Adrenal gland (tissue), 12 donors: ENCODE results near the gene PI4KB. TPM values are rescaled to one million over a fixed set of nuclear protein-coding genes. Genes with fewer than 3 reads are reported as not detected.
A peak's percentile ranks its signal among the peaks of the same experiment; 100 is the strongest.

Experiments used
- DNase-seq, 7 donors: peaks; one replicate each; pipeline ENCODE4 v3.0.0-alpha.2; 2019 to 2020
- H3K27ac ChIP-seq, 5 donors: fragments of 200-600 bp; sonication (generic) in 4 of 5; 1 replicate in 3 of 5; 2 replicates in 2 of 5; pipeline versions ENCODE4 v1.5.1 to v1.8.0; 2016 to 2020; ENCODE audit warnings: mild to moderate bottlenecking in 1 of 5
- H3K27me3 ChIP-seq: fragments of 200-600 bp; 2 replicates; pipeline ENCODE4 v1.8.0; 2021
- H3K36me3 ChIP-seq, 2 donors: fragments of 200-600 bp; replicated peaks in 1 of 2; 1 replicate in 1 of 2; 2 replicates in 1 of 2; pipeline versions ENCODE4 v1.5.1 to v1.8.0; 2018 to 2022
- H3K4me1 ChIP-seq, 2 donors: fragments of 200-600 bp; replicated peaks in 1 of 2; 1 replicate in 1 of 2; 2 replicates in 1 of 2; pipeline versions ENCODE4 v1.5.1 to v1.8.0; 2018 to 2021
- H3K4me3 ChIP-seq, 4 donors: fragments of 200-600 bp; sonication (generic) in 3 of 4; one replicate each; pipeline ENCODE4 v1.5.1; 2016 to 2018
- H3K9me3 ChIP-seq, 3 donors: fragments of 200-600 bp; sonication (generic) in 1 of 3; replicated peaks in 1 of 3; 1 replicate in 2 of 3; 2 replicates in 1 of 3; pipeline versions ENCODE4 v1.5.1 to v1.8.0; 2016 to 2021
- POLR2A ChIP-seq, 2 donors: fragments of 450-650 bp; IDR thresholded peaks; one replicate each; pipeline ENCODE4 v1.6.1; 2017; ENCODE audit warnings: antibody characterized with exemption in 2 of 2, mild to moderate bottlenecking in 2 of 2, moderate library complexity in 1 of 2
- WGBS, 4 donors: extraction: QIAGEN DNeasy Blood & Tissue Kit in 2 of 4; methylation state at CpG; one replicate each; pipeline versions ENCODE4 v1.1.5 to v1.1.7; 2013 to 2017; 5-methylcytosine and 5-hydroxymethylcytosine counted together
- intact Hi-C, 2 donors: fragments of 100-400 bp; cut with DNase I; formaldehyde crosslinking; loops; one replicate each; pipeline versions ENCODE4 v1.14.1 to v1.15.0; 2022 to 2023
- polyA plus RNA-seq, 3 donors: library from polyadenylated mRNA; stranded (reverse); fragments of 200-250 nt in 2 of 3; fragments of 350-450 nt in 1 of 3; fragmentation: Illumina TruSeq in 1 of 3; extraction: RNeasy Lipid Tissue Mini Kit (QIAGEN cat#74804) in 1 of 3; gene quantifications; one replicate each; pipeline ENCODE4 v1.2.3, GENCODE V29; 2013 to 2014
- total RNA-seq, 9 donors: library from RNA; depleted of rRNA in 4 of 9; stranded (reverse); fragments of >200 nt in 4 of 9; fragments of 120-200 nt in 1 of 9; fragmentation: NEBNext Ultra II Directional in 1 of 9; extraction: Animal tissue kit (Norgen Biotek cat#: 25700) in 1 of 9; gene quantifications; one replicate each; pipeline versions ENCODE4 v1.1.0 to v1.2.4, GENCODE V29; 2013 to 2023
- TF ChIP-seq, protein P1 (sequence below), 6 experiments: fragments of 450-650 bp in 4 of 6; fragments of 200-600 bp in 2 of 6; sonication (generic) in 1 of 6; IDR thresholded peaks; 1 replicate in 5 of 6; 2 replicates in 1 of 6; pipeline versions ENCODE4 v1.5.1 to v1.8.0; 2016 to 2021; ENCODE audit warnings: antibody characterized with exemption in 6 of 6, mild to moderate bottlenecking in 2 of 6, moderate library complexity in 1 of 6
- donor health status: healthy with polysubstance abuse.
- donor health status: Bipolar disorder and iron deficiency.
- donor health status: DM: yes; HTN: yes; CAD: no.
- donor health status: DM: no; HTN: no; CAD: no.
- donor health status: DM: no; HTN: no; CAD: no.
- donor health status: DM: yes; HTN: yes; CAD: no.

The PI4KB gene
- total and polyA plus RNA-seq, 12 donors, result 30.8 to 83.5 (median 63.2) TPM

DNA sequence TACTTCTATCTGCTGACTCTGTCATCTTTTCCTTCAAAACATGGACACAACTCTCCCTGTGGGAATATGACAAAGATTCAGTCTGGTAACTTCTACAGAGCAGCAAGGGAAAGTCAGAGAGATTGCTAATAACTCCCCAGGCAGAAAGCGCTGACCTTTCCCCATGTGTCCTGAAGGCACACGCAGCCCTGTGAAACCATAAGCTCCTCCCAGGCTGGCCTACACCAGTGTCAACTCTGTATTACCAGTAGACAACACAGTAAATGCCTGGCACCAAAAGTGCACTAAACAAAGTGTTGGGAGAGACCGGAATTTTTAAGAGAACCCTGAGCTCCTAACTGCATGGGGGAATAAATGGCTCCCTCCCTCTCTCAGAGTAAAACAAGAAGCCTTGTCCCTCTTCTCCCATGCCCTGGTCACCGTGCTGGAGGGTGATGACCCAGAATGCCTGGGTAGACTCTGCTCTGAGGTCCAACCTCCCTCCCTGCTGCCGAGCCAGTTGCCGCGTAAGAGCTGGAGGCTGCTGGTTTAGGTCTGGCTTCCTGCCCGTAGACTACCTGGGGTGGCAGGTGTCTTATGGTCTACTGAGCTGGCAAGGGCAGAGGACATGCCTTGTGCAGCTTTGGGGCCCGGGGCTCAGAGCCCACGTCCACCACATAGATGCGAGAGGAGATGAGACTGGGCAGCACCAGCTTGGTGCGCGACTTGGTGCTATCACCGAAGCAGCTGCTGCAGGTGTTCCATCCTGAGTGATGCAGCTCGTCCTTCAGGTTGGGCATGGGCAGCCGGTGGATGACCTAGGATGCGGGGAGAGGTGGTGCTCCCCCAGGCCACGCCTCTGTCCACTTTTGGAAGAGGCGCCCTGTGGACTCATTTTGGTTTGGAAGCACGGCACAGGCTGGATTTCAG, 41.4 kb upstream of the PI4KB start:
- Histone ChIP-seq H3K4me3 (no peak overlapping the region), H3K27me3 (no peaks in the 10 kb centered on the region), H3K9me3 (no peaks in the 10 kb centered on the region), H3K4me1 (peaks cover 23 to 32% of the 10 kb centered on the region in 2 donors), H3K27ac (peak overlapping the region in 4 of 5 donors; percentile 60 to 85 (median 70)), H3K36me3 (no peaks in the 10 kb centered on the region)
- 30 to 94% (median 88%) methylated on average over 2 to 20 of the region's 20 CpGs for WGBS, 4 donors
- peak in 3 of 7 donors; percentile 42 to 58 (median 50) for DNase-seq
- intact Hi-C loops, result no loop called here
- TF ChIP-seq POLR2A (IDR thresholded peaks at IDR 0.05), result no peak
- TF ChIP-seq, protein P1, sequence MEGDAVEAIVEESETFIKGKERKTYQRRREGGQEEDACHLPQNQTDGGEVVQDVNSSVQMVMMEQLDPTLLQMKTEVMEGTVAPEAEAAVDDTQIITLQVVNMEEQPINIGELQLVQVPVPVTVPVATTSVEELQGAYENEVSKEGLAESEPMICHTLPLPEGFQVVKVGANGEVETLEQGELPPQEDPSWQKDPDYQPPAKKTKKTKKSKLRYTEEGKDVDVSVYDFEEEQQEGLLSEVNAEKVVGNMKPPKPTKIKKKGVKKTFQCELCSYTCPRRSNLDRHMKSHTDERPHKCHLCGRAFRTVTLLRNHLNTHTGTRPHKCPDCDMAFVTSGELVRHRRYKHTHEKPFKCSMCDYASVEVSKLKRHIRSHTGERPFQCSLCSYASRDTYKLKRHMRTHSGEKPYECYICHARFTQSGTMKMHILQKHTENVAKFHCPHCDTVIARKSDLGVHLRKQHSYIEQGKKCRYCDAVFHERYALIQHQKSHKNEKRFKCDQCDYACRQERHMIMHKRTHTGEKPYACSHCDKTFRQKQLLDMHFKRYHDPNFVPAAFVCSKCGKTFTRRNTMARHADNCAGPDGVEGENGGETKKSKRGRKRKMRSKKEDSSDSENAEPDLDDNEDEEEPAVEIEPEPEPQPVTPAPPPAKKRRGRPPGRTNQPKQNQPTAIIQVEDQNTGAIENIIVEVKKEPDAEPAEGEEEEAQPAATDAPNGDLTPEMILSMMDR (IDR thresholded peaks at IDR 0.05), result no peak

DNA sequence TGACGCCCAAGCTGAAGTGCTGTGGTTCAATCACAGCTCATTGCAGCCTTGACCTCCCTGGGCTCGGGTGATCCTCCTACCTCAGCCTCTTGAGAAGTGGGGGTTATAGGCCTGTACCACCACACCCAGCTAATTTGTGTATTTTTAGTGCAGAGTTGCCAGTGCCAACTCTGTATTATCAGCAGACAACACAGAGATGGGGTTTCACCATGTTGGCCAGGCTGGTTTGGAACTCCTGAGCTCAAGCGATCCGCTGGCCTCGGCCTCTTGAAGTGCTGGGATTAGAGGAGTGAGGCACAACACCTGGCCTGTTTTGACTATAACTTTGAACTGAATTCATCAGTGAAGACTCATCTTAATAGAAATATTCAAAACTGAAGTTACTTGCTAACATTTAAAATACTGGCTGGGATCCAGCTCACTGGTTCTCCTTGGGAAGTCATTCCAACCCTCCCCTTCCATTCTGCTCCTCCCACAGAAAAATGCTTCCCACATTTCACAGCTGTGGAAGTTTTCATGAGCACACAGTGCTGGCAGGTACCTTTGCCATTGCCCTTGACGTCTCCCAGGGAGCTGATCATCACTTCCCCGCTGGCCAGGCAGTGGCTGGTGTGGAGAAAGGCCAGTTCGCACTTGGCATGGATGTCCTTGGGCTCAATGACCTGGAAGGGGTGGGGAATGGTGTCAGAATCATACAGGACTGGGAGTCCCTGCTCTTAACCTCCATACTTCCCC, 40.6 kb upstream of the PI4KB start:
- WGBS, 4 donors, result 39 to 61% (median 51%) methylated on average over 7 to 8 of the region's 8 CpGs
- no peak for TF ChIP-seq POLR2A (IDR thresholded peaks at IDR 0.05)
- TF ChIP-seq, protein P1 (IDR thresholded peaks at IDR 0.05), result no peak
- intact Hi-C loops, result no loop called here
- no peaks in the 10 kb centered on the region for H3K9me3 ChIP-seq
- peak overlapping the region in 4 of 5 donors; percentile 60 to 85 (median 70) for H3K27ac ChIP-seq
- no peaks in the 10 kb centered on the region for H3K36me3 ChIP-seq
- no peak overlapping the region for H3K4me3 ChIP-seq
- H3K27me3 ChIP-seq, result no peaks in the 10 kb centered on the region
- H3K4me1 ChIP-seq, result peaks cover 23 to 32% of the 10 kb centered on the region in 2 donors
- peak; percentile 73 to 93 (median 89) for DNase-seq

DNA sequence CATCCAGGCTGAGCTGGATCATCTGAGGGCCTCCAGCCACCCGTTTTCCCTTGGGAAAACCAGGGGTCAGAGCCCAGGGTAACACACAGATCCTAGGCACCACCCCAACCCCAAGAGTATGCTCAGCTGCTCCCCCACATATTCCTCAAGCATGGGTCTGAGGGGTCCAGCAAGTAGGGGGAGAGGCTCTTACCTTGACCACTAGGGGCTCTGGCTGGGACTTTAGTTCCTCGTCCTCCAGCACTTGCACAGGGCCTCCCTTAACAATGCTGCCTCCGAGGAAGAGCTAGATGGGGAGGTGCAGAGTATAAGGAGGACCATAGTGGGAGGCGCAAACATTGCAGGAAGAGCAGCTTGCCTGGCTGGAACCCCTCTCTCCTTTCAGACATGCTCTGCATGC, 37.8 kb upstream of the PI4KB start:
- intact Hi-C loops, result no loop called here
- H3K27ac ChIP-seq, result no peak overlapping the region
- H3K27me3 ChIP-seq, result no peaks in the 10 kb centered on the region
- TF ChIP-seq, protein P1 (IDR thresholded peaks at IDR 0.05), result no peak
- TF ChIP-seq POLR2A (IDR thresholded peaks at IDR 0.05), result no peak
- no peaks in the 10 kb centered on the region for H3K9me3 ChIP-seq
- H3K4me1 ChIP-seq, result peaks cover 10 to 11% of the 10 kb centered on the region in 2 donors
- no peaks in the 10 kb centered on the region for H3K36me3 ChIP-seq
- WGBS, 4 donors, result 86 to 96% (median 92%) methylated on average over 2 to 4 of the region's 4 CpGs
- no peak overlapping the region for H3K4me3 ChIP-seq
- DNase-seq, result no peak
